ENCODE data around the gene SMC3.
A peak's percentile ranks its signal among the peaks of the same experiment; 100 is the strongest.

The SMC3 gene

GRCh38 chr10:110546077-110546476 is 21.4 kb upstream of the SMC3 start:
- DNase-seq (ENCODE audit: low read depth), result no peak

- DNase-seq (ENCODE audit: low read depth), result no peak
Measured at GRCh38 chr10:110546499-110547110, 20.9 kb upstream of the SMC3 start.

GRCh38 chr10:110547139-110547761 is 20.2 kb upstream of the SMC3 start:
- no peak for DNase-seq (ENCODE audit: low read depth)

- no peak for DNase-seq (ENCODE audit: low read depth)
Measured at GRCh38 chr10:110548002-110548401, 19.5 kb upstream of the SMC3 start.

GRCh38 chr10:110549211-110549610 is 18.3 kb upstream of the SMC3 start:
- DNase-seq (ENCODE audit: low read depth), result no peak

GRCh38 chr10:110553905-110554304 is 13.6 kb upstream of the SMC3 start:
- DNase-seq (ENCODE audit: low read depth), result no peak

GRCh38 chr10:110556296-110556695 is 11.2 kb upstream of the SMC3 start:
- DNase-seq (ENCODE audit: low read depth), result no peak

GRCh38 chr10:110556969-110557601 is 10.4 kb upstream of the SMC3 start:
- DNase-seq (ENCODE audit: low read depth), result no peak

- DNase-seq (ENCODE audit: low read depth), result no peak
Measured at GRCh38 chr10:110558041-110558440, 9.5 kb upstream of the SMC3 start.

- DNase-seq (ENCODE audit: low read depth), result no peak
Measured at GRCh38 chr10:110560012-110560411, 7.5 kb upstream of the SMC3 start.

GRCh38 chr10:110561292-110561691 is 6.2 kb upstream of the SMC3 start:
- DNase-seq (ENCODE audit: low read depth), result no peak

GRCh38 chr10:110562348-110562747 is 5.1 kb upstream of the SMC3 start:
- DNase-seq (ENCODE audit: low read depth), result no peak

GRCh38 chr10:110563132-110563531 is 4.4 kb upstream of the SMC3 start:
- no peak for DNase-seq (ENCODE audit: low read depth)

- no peak for DNase-seq (ENCODE audit: low read depth)
Measured at GRCh38 chr10:110566472-110567200, 859 bp upstream of the SMC3 start.

GRCh38 chr10:110568055-110568735 is 700 bp downstream of the SMC3 start:
- DNase-seq (ENCODE audit: low read depth), result no peak

- DNase-seq (ENCODE audit: low read depth), result no peak
Measured at GRCh38 chr10:110569122-110569521, 1.6 kb downstream of the SMC3 start.

GRCh38 chr10:110569736-110570135 is 2.2 kb downstream of the SMC3 start:
- DNase-seq (ENCODE audit: low read depth), result no peak

- no peak for DNase-seq (ENCODE audit: low read depth)
Measured at GRCh38 chr10:110571093-110571743, 3.7 kb downstream of the SMC3 start.

GRCh38 chr10:110572862-110573261 is 5.4 kb downstream of the SMC3 start:
- DNase-seq (ENCODE audit: low read depth), result no peak

GRCh38 chr10:110574420-110574819 is 6.9 kb downstream of the SMC3 start:
- no peak for DNase-seq (ENCODE audit: low read depth)

GRCh38 chr10:110576220-110576619 is 8.7 kb downstream of the SMC3 start:
- DNase-seq (ENCODE audit: low read depth), result peak; percentile 60

GRCh38 chr10:110577056-110577455 is 9.6 kb downstream of the SMC3 start:
- no peak for DNase-seq (ENCODE audit: low read depth)
